Vagina (tissue), 2 donors: Measurements from ENCODE around the gene GRK1.

Experiments
- POLR2A ChIP-seq, 2 donors: fragments of 450-650 bp; IDR thresholded peaks; one replicate each; pipeline ENCODE4 v1.6.1; 2017; ENCODE audit warnings: antibody characterized with exemption in 2 of 2, mild to moderate bottlenecking in 2 of 2, moderate library complexity in 2 of 2
- POLR2AphosphoS5 ChIP-seq, 2 donors: sonication (generic); formaldehyde crosslinking; IDR thresholded peaks; one replicate each; pipeline ENCODE4 v1.9.0; 2017; ENCODE audit warnings: antibody characterized with exemption in 2 of 2, mild to moderate bottlenecking in 2 of 2, low read depth in 1 of 2; ENCODE audit not compliant: insufficient read depth in 1 of 2
- TF ChIP-seq, protein P1 (sequence below), 3 experiments: fragments of 450-650 bp in 2 of 3; fragments of 200-600 bp in 1 of 3; sonication (generic) in 1 of 3; IDR thresholded peaks; one replicate each; pipeline ENCODE4 v1.5.1; 2017 to 2019; ENCODE audit warnings: antibody characterized with exemption in 3 of 3, mild to moderate bottlenecking in 2 of 3, moderate library complexity in 2 of 3

GRCh38 chr13:113759525-113760137 lies 92.6 kb downstream of the GRK1 start:
- TF ChIP-seq POLR2AphosphoS5 (IDR thresholded peaks at IDR 0.05; ENCODE audit: insufficient read depth in 1 of 2, low read depth in 1 of 2) (peak in 1 of 2 donors; percentile 30), POLR2A (IDR thresholded peaks at IDR 0.05) (no peak)
- TF ChIP-seq, protein P1, sequence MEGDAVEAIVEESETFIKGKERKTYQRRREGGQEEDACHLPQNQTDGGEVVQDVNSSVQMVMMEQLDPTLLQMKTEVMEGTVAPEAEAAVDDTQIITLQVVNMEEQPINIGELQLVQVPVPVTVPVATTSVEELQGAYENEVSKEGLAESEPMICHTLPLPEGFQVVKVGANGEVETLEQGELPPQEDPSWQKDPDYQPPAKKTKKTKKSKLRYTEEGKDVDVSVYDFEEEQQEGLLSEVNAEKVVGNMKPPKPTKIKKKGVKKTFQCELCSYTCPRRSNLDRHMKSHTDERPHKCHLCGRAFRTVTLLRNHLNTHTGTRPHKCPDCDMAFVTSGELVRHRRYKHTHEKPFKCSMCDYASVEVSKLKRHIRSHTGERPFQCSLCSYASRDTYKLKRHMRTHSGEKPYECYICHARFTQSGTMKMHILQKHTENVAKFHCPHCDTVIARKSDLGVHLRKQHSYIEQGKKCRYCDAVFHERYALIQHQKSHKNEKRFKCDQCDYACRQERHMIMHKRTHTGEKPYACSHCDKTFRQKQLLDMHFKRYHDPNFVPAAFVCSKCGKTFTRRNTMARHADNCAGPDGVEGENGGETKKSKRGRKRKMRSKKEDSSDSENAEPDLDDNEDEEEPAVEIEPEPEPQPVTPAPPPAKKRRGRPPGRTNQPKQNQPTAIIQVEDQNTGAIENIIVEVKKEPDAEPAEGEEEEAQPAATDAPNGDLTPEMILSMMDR (IDR thresholded peaks at IDR 0.05), result no peak
